NCI-H524 (cell line): ENCODE results near the gene HOXB13.

ENCODE experiments used
- DNase-seq, 2 experiments: peaks; one replicate each; lab custom pipeline; 2025; lab: John Stamatoyannopoulos, UW

HOXB13 gene

DNA sequence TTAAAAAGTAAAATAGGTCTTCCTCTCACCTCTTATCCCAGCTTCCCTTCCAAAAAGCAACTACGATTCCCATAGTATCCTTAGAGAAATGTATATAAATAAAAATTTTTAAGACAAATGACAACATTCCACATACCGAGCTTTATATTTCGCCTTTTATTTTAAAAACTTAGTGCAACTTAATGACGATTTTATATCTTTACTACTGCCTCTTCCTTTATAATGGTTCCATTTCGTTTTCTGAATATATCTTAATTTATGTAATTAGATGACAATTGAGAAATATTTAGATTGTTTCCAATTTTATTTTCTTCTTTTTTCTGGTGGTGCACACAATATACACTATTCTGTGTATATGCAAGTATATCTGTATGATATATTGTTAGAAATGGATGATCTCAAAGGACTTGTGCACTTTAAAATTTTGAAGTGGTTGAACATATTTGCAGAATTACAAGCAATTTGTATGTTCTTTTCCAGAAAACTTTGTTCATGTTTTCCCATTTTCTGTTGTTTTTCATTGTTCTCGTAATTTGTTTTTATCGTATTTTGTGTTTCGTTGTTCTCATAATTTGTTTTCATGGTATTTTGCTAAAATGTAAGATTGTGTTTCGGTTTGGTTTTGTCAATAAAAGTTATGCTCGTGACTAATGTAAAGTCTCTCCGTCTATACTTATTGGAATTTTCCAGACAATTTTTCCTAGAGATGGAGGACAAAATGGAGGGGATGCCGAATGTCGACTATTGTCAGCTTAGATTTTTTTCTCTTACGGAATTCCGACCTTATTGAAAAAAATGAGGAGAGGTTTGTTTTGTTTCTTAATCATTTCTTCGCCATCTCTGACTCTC lies 20.4 kb upstream of the HOXB13 start:
- DNase-seq: no peak

- DNase-seq: no peak
These were observed 19.2 kb upstream of the HOXB13 start for GRCh38 chr17:48747445-48748363.

DNA sequence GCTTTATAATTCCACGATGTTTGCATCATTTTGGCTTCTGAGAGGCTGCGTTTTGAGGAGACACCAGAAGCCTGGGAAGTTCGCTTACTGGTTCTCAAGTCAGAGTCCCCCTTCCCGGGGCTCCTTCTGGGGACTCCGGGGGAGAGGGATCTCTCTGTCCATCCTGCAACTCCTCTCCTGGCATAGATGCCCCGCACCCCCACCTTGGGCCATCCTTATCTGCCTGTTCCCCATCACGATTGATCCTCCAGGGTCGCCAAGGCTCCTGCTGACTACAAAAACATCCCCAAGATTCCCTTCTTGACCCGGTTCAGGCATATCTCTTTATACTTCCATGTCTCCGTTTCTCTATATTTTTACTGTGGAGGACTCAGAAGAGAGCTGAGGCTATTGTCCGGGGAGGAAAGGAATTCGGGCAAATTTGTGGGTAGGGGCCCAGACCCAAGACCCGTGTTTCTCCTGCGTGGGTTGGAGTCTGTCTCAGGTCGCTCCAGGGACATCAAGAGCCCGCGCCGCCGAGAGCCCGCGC lies 18.4 kb upstream of the HOXB13 start:
- no peak for DNase-seq

DNA sequence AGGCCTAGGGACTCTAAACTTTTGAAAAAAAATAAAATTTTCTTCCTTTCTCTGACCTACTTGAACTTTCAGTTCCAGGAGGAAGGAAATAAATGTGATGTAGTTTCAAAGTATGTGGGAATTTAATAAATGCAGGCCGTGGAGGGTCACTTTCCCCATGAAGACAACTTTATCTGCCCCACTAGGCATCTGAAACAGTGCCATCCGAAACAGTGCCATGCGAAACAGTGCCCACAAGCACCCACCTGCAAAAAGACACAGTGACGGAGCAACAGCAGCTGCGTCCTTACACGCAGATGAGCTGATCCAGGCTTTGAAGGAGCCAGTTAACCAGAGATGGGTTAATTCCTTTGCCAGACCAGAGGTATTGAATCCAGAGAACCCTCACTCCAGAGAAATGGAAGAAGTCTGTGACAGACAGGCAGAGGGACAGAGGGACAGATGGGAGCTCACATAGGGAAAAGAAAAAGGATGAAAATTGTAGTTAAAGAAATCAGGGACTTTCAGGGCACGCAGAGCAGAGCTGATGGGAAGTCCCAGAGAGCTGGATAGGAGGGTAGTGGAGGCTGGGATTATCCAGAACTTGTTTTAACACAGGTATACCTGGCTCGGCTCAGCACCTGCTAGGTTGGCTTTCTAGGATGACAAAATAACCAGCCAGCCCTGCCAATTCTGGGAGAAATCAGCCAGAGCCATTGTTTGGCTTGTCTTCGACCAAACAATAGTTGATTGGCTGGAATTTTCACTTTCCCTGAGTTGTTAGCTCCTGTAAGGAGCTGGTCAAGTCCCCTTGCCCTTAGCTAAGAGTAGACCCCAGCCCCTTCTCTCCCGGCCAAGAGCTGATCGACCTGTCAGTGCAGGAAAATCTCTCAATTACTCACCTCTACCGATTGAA lies 17.1 kb upstream of the HOXB13 start:
- no peak for DNase-seq

DNA sequence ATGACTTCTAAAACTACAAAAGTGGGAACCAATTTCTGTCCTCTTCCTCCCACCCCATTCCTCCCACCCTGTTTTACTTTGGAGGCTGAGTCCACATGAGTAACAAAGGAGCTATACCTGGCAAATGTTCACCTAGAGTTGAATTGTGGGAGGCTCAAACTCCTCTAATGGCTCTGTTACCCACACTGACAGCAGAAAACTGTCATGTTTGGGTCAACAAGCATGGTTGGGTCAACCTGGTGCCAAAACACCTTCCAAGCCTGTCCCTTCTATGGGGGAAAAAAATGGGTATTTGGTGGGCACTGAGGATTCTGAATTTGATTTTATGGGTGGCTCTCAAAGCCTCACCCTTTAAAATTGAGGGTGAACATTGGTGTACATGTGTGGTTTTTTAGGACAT lies 12.0 kb upstream of the HOXB13 start:
- no peak for DNase-seq

GRCh38 chr17:48738803-48739526 lies 10.4 kb upstream of the HOXB13 start:
- no peak for DNase-seq

DNA sequence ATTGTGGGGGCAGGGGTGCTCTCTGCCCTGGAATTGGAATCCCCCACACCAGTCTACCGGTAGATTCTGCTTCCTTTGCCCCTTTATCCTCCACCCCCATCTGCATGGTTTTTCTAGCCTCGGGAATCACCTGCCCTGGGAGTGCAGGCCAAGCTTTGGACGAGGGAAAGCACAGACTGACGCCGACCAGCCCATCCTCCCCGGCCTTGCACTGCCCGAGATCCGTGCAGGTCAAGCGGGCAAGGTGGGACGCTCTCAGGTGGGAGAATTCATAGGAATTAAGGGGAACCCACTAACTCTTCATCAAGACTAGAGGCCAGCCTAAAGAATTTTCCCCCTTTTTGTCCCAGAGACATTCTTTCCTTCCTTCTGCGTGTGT lies 9.9 kb upstream of the HOXB13 start:
- DNase-seq: no peak

DNA sequence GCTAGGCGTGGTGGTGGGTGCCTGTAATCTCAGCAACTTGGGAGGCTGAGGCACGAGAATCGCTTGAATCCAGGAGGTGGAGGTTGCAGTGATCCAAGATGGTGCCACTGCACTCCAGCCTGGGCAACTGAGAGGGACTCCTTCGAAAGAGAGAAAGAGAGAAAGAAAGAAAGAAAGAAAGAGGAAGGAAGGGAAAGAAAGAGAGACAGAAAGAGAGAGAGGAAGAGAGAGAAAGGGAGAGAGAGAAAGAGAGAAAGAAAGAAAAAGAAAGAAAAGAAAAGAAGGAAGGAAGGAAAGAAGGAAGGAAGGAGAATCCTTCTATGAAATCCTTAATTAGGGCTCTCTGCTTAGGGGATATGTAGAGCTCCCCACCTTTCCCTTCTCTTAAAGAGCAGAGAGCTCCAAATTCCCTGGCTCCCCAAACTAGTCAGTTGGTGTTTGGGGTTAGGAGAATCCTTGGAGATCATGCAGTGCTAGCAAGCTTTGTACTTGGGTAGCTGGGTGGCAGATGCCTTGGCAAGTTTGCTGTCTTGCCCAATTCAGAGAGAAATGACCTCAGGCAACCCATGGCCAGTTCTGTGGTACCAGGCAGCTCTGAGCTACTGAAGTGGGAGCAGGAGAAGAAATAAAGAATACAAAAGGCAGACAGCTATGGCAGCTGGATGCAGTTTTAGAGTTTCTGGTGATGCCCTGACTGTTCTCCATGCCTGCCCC lies 8.9 kb upstream of the HOXB13 start:
- no peak for DNase-seq

GRCh38 chr17:48735062-48735351 lies 6.5 kb upstream of the HOXB13 start:
- no peak for DNase-seq

DNA sequence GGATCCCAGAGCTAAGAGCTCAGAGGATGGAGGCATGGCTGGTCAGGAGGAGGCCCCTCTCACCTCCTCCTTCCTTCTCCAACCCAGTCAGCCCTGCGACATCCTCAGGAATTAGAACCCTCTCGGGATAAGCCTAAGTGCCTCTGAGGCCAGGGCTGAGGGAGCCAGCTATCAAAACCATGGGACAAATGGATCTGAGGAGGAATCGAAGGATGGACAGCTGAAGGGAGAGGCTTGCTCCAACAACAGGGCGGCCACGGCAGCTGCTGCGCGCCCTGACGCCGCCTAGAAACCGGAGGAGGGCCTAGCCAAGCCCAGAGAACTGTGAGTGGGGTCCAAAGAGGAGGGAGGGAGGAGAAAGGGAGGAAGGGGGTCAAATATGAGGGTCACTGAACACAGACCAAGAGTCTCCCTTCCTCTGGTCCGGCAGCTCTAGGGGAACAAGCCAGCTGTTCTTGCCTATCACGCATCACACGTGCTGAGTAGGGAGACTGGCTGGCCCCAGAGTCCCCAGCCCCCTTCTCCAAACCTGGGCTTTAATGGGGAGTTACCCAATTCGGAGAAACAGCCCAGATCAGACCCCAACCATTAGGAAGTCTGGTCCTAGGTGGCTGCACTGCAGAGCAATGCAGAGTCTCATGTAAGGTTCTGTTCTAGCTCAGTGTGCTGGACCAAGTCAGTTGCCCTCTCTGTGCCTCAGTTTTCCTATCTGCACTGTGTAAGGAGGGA lies 5.9 kb upstream of the HOXB13 start:
- no peak for DNase-seq

- DNase-seq: no peak
These were observed 5.2 kb upstream of the HOXB13 start for GRCh38 chr17:48733632-48734328.

- DNase-seq: no peak
These were observed 4.4 kb upstream of the HOXB13 start for GRCh38 chr17:48732688-48733629.

- DNase-seq: no peak
These were observed 2.8 kb upstream of the HOXB13 start for GRCh38 chr17:48731355-48731754.

DNA sequence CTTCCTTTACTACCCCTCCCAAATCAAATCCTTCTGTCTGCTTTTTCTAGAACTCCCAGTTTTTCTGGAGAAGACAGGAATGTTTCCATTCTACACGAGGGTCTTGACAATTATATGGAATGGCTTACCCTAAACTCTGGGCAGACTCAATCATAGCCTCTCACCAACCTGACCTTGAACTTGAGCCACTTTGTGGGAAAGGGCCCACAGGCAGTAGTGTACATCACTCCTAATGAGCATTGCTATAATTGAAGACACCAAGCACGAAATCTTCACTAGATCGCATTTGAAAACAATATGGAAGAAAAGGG lies 1.6 kb upstream of the HOXB13 start:
- DNase-seq: no peak

DNA sequence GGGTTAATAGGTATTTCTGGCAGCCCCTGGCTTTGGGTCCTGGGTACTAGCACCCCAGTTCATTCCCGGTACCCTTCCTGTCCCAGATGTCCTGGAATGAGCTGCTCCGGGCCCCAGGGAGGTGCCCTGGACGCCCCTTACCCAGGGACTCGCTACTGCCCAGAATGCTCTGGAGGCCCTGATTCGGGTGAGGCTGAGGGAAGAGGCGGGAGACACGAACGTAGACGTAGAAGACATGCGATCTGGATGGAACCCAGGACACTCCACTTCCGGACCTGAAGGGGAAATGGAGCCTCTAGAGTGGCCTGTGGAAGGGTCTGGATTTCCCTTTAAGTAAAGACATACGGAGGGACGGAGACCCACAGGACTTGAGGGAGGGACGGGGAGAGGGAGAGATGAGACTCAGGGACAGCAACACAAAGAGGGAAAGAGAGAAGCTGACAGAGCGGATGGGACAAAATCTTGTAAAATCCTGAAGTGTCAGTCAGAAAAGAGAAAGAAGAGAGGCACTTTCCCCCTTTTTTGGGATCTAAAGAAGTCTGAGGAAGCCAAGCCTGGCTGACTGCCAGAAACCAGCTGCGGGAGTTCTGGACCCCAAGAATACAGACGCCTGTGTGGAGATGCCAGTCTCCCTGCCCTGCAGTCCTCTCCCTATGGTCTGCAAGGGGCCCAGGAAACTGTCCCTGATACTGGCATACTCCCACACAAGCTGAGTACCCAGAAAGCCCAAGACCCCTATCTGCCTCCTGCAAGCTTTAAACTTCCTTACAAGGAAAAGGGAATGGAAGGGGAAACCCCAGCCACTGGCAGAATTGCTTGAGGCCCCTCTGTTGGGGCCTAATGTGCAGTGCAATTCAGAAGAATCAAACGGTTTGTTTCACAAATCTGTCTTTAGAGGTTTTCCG lies 1.0 kb upstream of the HOXB13 start:
- no peak for DNase-seq

DNA sequence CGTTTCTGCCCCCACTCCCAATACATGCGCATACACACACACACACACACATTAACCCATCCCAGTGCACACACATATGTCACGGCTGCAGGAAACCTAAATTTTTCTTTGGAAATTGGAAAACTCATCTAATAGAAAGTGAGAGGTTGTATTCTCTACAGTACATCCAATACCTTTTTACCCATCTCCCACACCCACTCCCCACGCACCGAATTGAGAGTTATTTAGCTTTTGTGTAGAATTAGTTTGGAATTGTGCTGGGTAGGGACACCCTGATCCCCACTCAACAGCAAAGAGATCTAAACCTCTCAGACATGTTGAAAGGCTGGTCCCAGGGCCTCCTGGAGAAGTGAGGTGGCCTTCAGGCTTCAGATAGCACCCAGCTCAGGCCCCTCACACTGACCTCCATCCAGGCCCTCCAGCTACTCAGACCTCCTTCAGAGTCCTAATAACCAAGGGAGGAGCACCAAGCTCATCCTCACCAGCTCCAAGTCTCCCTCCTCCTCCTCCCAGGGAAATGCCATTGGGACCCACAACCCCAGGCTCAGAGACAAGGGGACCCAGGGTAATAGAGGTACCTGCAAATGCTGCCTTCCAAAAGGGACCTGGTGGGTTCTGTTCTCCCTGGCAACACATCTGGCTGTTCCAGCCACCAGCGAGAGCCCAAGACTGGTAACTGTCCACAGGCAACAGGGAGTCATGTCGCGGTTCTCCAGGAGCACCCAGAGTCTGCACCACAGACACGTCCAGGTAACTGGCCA lies 955 bp downstream of the HOXB13 start:
- DNase-seq: no peak

DNA sequence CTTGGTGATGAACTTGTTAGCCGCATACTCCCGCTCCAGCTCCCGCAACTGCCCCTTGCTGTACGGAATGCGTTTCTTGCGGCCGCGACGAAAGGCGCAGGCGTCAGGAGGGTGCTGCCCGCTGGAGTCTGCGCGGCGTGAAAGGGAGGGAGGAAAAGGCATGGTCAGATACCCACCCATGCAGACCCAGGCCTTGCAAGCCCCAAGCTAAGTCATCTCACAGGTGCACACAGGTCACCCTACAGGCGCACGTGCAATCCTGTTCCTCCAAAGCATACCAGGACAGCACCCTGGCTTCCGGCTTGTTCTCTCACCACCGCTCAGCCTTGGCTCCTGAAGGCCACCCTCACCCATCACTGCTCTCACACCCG lies 1.6 kb downstream of the HOXB13 start:
- no peak for DNase-seq
